OCI-LY7 (cell line): ENCODE measurements around the gene TMEM139.

Source experiments
- CTCF ChIP-seq: fragments of 200-600 bp; sonication (generic); conservative IDR thresholded peaks from 2 replicates; pipeline ENCODE4 v1.5.1; 2014; ENCODE audit warnings: mild to moderate bottlenecking, antibody characterized with exemption, low read length, moderate library complexity, mixed read lengths
- EZH2phosphoT487 ChIP-seq: fragments of 200-600 bp; sonication (generic); IDR thresholded peaks from 2 replicates; pipeline ENCODE4 v1.6.1; 2018; ENCODE audit warnings: low read depth, borderline replicate concordance, mild to moderate bottlenecking, mixed run types, antibody characterized with exemption, low read length, moderate library complexity, mixed read lengths

GRCh38 chr7:143269251-143269650 is 15.5 kb upstream of the TMEM139 start:
- TF ChIP-seq CTCF (no peak), EZH2phosphoT487 (no peak)
